ENCODE results near the gene TCHH.

DNA sequence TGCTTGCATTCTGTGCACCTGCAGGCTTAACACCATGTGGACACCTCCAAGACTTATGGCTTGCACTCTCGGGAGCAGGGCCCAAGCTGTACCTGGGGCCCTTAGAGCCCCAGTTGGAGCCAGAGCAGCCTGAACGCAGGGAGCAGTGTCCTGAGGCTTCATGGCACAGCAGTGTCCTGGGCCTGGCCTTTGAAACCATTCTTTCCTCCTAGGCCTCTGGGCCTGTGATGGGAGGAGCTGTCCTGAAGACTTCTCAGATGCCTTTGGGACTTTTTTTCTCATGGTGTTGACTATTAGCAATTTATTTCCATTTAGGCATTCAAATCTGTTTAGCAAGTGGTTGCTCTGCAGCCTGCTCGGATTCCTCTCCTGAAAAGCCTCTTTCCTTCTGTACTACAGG, 32.8 kb upstream of the TCHH start:
- TF ChIP-seq, protein P1, sequence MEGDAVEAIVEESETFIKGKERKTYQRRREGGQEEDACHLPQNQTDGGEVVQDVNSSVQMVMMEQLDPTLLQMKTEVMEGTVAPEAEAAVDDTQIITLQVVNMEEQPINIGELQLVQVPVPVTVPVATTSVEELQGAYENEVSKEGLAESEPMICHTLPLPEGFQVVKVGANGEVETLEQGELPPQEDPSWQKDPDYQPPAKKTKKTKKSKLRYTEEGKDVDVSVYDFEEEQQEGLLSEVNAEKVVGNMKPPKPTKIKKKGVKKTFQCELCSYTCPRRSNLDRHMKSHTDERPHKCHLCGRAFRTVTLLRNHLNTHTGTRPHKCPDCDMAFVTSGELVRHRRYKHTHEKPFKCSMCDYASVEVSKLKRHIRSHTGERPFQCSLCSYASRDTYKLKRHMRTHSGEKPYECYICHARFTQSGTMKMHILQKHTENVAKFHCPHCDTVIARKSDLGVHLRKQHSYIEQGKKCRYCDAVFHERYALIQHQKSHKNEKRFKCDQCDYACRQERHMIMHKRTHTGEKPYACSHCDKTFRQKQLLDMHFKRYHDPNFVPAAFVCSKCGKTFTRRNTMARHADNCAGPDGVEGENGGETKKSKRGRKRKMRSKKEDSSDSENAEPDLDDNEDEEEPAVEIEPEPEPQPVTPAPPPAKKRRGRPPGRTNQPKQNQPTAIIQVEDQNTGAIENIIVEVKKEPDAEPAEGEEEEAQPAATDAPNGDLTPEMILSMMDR (IDR thresholded peaks at IDR 0.05), result no peak
- TF ChIP-seq ZFX (IDR thresholded peaks at IDR 0.05; ENCODE audit: borderline replicate concordance), result no peak

All from 22Rv1 (cell line).